ENCODE measurements around the gene CLDN20.

DNA sequence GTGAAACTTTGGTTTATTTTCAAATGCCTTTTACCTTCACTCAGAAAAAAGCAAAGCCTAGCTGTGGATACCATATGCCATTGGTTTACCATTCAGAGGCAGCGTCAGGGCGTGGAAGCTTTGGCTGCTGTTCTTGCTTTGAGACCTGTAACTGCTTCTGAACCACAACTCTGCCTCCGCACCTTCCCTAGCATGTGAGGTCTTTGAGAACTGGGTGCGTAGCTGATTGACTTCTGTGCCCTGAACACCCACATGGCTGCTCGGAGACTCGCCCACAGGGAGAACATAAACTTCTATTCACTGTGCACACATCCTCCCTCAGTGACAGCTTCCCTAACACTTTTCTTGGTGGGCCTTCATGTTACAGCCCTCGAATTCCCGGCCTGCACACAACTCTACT is 11.2 kb upstream of the CLDN20 start:
- TF ChIP-seq, protein P1, sequence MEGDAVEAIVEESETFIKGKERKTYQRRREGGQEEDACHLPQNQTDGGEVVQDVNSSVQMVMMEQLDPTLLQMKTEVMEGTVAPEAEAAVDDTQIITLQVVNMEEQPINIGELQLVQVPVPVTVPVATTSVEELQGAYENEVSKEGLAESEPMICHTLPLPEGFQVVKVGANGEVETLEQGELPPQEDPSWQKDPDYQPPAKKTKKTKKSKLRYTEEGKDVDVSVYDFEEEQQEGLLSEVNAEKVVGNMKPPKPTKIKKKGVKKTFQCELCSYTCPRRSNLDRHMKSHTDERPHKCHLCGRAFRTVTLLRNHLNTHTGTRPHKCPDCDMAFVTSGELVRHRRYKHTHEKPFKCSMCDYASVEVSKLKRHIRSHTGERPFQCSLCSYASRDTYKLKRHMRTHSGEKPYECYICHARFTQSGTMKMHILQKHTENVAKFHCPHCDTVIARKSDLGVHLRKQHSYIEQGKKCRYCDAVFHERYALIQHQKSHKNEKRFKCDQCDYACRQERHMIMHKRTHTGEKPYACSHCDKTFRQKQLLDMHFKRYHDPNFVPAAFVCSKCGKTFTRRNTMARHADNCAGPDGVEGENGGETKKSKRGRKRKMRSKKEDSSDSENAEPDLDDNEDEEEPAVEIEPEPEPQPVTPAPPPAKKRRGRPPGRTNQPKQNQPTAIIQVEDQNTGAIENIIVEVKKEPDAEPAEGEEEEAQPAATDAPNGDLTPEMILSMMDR (IDR thresholded peaks at IDR 0.05) = no peak
- TF ChIP-seq POLR2AphosphoS5 (IDR thresholded peaks at IDR 0.05) (no peak), EP300 (IDR thresholded peaks at IDR 0.05) (no peak), POLR2A (IDR thresholded peaks at IDR 0.05) (no peak)

Data from upper lobe of left lung (tissue), 4 donors.